Kidney epithelial cell (primary cell): Measurements from ENCODE around the gene DDX60. TPM values are rescaled to one million over a fixed set of nuclear protein-coding genes. Genes with fewer than 3 reads are reported as not detected.

ENCODE experiments used
- DNase-seq: peaks from one replicate; pipeline ENCODE4 v3.0.0-alpha.2; 2010; ENCODE audit warnings: low read depth
- H3K27me3 ChIP-seq: 2 replicates; pipeline ENCODE4 v1.6.0; 2011; ENCODE audit warnings: low read length; ENCODE audit not compliant: control insufficient read depth, insufficient read depth
- H3K36me3 ChIP-seq: 2 replicates; pipeline ENCODE4 v1.5.1; 2011; ENCODE audit warnings: low read length; ENCODE audit not compliant: control insufficient read depth, insufficient read depth
- H3K4me3 ChIP-seq: 2 replicates; pipeline ENCODE4 v1.5.1; 2011; ENCODE audit warnings: low read depth, mild to moderate bottlenecking, control low read depth, low read length
- CTCF ChIP-seq: IDR thresholded peaks from 2 replicates; pipeline ENCODE4 v1.5.1; 2011; ENCODE audit warnings: mild to moderate bottlenecking, moderate library complexity, low read length, control low read depth, inconsistent platforms; ENCODE audit not compliant: insufficient read depth, poor library complexity, severe bottlenecking
- total RNA-seq: library from RNA; depleted of rRNA; stranded (reverse); fragments of >200 nt; gene quantifications from 2 replicates; pipeline ENCODE4 v1.2.3, GENCODE V29; 2015

Gene DDX60
- total RNA-seq, 1 donor from 2014 or later = 28.3 TPM

DNA sequence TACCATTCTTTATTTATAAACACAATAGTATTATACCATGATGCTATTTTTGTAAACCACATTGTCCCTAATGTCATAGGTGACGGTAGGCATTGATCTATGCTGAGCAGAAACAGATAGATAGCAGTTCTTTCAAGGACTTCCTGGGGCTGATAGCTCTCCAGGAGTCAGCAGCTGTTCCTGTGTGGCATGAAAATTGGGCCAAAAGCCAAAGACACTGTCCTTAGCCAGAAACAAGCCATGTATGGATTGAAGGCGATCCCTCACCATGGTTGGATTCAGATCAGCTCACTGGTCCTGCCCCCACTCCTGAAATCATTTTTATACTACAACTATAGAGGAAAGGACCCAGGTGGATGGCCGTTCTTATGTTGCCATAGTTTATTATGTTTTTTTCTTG, 53.6 kb downstream of the DDX60 start:
- TF ChIP-seq CTCF = no peak
- Histone ChIP-seq H3K36me3 (peaks cover 2% of the 10 kb centered on the region), H3K4me3 (no peak overlapping the region), H3K27me3 (no peaks in the 10 kb centered on the region)
- DNase-seq = no peak

GRCh38 chr4:168263039-168263438, 55.5 kb downstream of the DDX60 start:
- H3K27me3 ChIP-seq = no peaks in the 10 kb centered on the region
- H3K36me3 ChIP-seq = peaks cover 2% of the 10 kb centered on the region

GRCh38 chr4:168259096-168259495, 59.5 kb downstream of the DDX60 start:
- no peak for TF ChIP-seq CTCF
- DNase-seq = no peak
- Histone ChIP-seq H3K27me3 (no peaks in the 10 kb centered on the region), H3K4me3 (no peak overlapping the region), H3K36me3 (peaks cover 2% of the 10 kb centered on the region)

More at GRCh38 chr4:168263039-168263438, 55.5 kb downstream of the DDX60 start:
- TF ChIP-seq CTCF = no peak
- no peak for DNase-seq
- no peak overlapping the region for H3K4me3 ChIP-seq

- no peaks in the 10 kb centered on the region for H3K27me3 ChIP-seq
- DNase-seq = no peak
- peaks cover 2% of the 10 kb centered on the region for H3K36me3 ChIP-seq
- H3K4me3 ChIP-seq = no peak overlapping the region
- no peak for TF ChIP-seq CTCF
These were observed 60.8 kb downstream of the DDX60 start for GRCh38 chr4:168257768-168258167.

DNA sequence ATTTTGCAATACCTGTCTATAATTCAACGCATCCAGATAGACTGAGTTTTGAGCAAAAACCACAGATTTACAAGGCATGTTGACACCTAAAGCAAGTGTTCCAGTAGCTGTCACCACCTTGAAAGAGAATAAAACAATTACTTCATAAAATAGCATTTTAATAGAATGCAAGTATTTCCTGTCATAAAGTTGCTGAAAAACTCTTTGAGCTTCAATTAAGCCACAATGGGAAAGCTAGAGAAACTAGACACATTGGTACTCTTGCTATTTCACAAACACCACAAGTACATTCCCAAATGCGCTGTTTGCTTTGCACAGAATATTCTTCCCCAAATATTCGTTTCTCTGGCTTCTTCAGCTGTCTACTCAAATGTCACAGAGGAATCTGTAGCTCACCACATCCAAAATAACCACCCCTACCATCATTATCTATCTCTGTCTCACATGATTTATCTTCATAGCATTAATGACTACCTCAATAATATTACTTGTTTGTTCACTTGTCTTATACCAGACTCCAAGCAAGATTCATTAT, 70.3 kb downstream of the DDX60 start:
- DNase-seq = no peak
- Histone ChIP-seq H3K4me3 (no peak overlapping the region), H3K36me3 (no peaks in the 10 kb centered on the region), H3K27me3 (no peaks in the 10 kb centered on the region)
- no peak for TF ChIP-seq CTCF

GRCh38 chr4:168247603-168248002, 70.9 kb downstream of the DDX60 start:
- DNase-seq = no peak
- Histone ChIP-seq H3K27me3 (no peaks in the 10 kb centered on the region), H3K36me3 (no peaks in the 10 kb centered on the region), H3K4me3 (no peak overlapping the region)
- TF ChIP-seq CTCF = no peak
